ENCODE results near the gene FEV.

The FEV gene

GRCh38 chr2:218992196-218992595, 7.2 kb upstream of the FEV start:
- no peak for DNase-seq

GRCh38 chr2:218991674-218992168, 6.7 kb upstream of the FEV start:
- DNase-seq: no peak

GRCh38 chr2:218990612-218991011, 5.6 kb upstream of the FEV start:
- no peak for DNase-seq

GRCh38 chr2:218990052-218990451, 5.1 kb upstream of the FEV start:
- no peak for DNase-seq

GRCh38 chr2:218988650-218989049, 3.7 kb upstream of the FEV start:
- no peak for DNase-seq

- DNase-seq: no peak
Measured at GRCh38 chr2:218988164-218988563, 3.2 kb upstream of the FEV start.

- DNase-seq: no peak
Measured at GRCh38 chr2:218986148-218986761, 1.3 kb upstream of the FEV start.

GRCh38 chr2:218985325-218986091, 524 bp upstream of the FEV start:
- no peak for DNase-seq

GRCh38 chr2:218984239-218985020, 554 bp downstream of the FEV start:
- no peak for DNase-seq

GRCh38 chr2:218983934-218984238, 1.1 kb downstream of the FEV start:
- no peak for DNase-seq

- no peak for DNase-seq
Measured at GRCh38 chr2:218983263-218983933, 1.6 kb downstream of the FEV start.

GRCh38 chr2:218982586-218983262, 2.3 kb downstream of the FEV start:
- no peak for DNase-seq

GRCh38 chr2:218981881-218982585, 3.0 kb downstream of the FEV start:
- peak in 1 of 2 donors; percentile 21 for DNase-seq

- no peak for DNase-seq
Measured at GRCh38 chr2:218981390-218981880, 3.5 kb downstream of the FEV start.

- no peak for DNase-seq
Measured at GRCh38 chr2:218980735-218981389, 4.1 kb downstream of the FEV start.

GRCh38 chr2:218979846-218980734, 4.9 kb downstream of the FEV start:
- DNase-seq: peak; percentile 79 to 85

GRCh38 chr2:218975060-218975777, 9.8 kb downstream of the FEV start:
- no peak for DNase-seq

- DNase-seq: no peak
Measured at GRCh38 chr2:218970894-218971293, 14.1 kb downstream of the FEV start.

- DNase-seq: no peak
Measured at GRCh38 chr2:218964041-218964771, 20.8 kb downstream of the FEV start.

Measured in CD4-positive, alpha-beta T cell treated with Interleukin-1 beta for 1 hour (primary cell).